ENCODE data around the gene CNN3.
A peak's percentile ranks its signal among the peaks of the same experiment; 100 is the strongest.

Gene CNN3

GRCh38 chr1:94908190-94908589, 18.7 kb downstream of the CNN3 start:
- DNase-seq (ENCODE audit: low read depth, low spot score): no peak
- Histone ChIP-seq H3K4me3 (no peak overlapping the region), H3K36me3 (ENCODE audit: insufficient read depth, low read length) (peaks cover 37% of the 10 kb centered on the region), H3K9ac (ENCODE audit: insufficient read length) (no peak overlapping the region), H3K27ac (peak overlapping the region; percentile 81; the same call in 1 of the 2 replicates), H3K9me3 (ENCODE audit: low read depth, low read length) (no peaks in the 10 kb centered on the region)
- TF ChIP-seq EZH2 (IDR thresholded peaks at IDR 0.05): no peak
- TF ChIP-seq POLR2AphosphoS5 (IDR thresholded peaks at IDR 0.05; ENCODE audit: borderline replicate concordance, low read depth, low read length): no peak
- no peak for TF ChIP-seq FOXP2 (optimal IDR thresholded peaks at IDR 0.05; ENCODE audit: control extremely low read depth, extremely low read length, insufficient read depth)

DNA sequence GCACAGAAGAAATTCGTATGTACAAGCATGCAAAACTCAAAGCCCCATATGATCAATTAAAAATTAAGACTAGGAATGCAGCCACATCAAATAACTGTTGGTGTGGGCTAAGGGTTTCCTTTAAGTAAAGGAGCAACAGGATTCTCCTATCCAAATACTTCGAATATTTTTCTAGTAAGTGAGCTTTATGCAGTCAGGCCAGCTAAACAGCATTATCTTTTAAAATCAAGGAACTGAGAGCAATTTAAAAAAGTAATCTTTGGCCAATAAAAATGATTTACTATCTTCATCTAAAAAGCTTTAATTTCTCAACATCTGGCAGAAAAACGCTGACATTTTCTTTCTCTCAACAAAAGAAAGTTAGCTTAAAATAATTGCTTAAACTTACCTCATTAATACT, 19.8 kb downstream of the CNN3 start:
- peak overlapping the region; percentile 81 for H3K27ac ChIP-seq
- H3K9ac ChIP-seq (ENCODE audit: insufficient read length): no peak overlapping the region
- peak; percentile 61 for DNase-seq (ENCODE audit: low read depth, low spot score)
- TF ChIP-seq FOXP2 (optimal IDR thresholded peaks at IDR 0.05; ENCODE audit: control extremely low read depth, extremely low read length, insufficient read depth) (no peak), POLR2AphosphoS5 (IDR thresholded peaks at IDR 0.05; ENCODE audit: borderline replicate concordance, low read depth, low read length) (no peak), EZH2 (IDR thresholded peaks at IDR 0.05) (no peak)
- peak overlapping the region; percentile 19; the same call in 1 of the 2 replicates for H3K4me3 ChIP-seq
- H3K9me3 ChIP-seq (ENCODE audit: low read depth, low read length): no peaks in the 10 kb centered on the region
- H3K36me3 ChIP-seq (ENCODE audit: insufficient read depth, low read length): peaks cover 47% of the 10 kb centered on the region

DNA sequence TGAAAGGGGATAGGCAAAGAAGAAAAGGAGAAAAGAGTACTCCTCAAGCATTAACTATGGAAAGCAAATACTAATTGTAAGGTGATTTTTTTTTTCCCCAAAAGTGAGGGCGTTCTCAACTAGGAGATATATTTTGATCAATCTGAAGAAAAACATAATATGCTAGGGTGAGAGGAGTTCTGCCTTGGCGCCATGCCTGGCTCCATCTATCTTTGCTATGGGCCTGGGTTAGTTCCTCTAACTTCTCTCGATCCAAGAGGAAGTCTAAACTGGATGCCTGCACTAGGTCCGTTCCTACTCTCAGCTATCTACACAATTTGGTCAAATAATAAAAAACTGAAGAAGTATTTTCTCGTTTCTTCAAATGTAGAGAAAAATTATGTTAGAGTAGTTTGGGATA, 20.5 kb downstream of the CNN3 start:
- no peak for TF ChIP-seq POLR2AphosphoS5 (IDR thresholded peaks at IDR 0.05; ENCODE audit: borderline replicate concordance, low read depth, low read length)
- no peak for TF ChIP-seq EZH2 (IDR thresholded peaks at IDR 0.05)
- no peak for TF ChIP-seq FOXP2 (optimal IDR thresholded peaks at IDR 0.05; ENCODE audit: control extremely low read depth, extremely low read length, insufficient read depth)
- DNase-seq (ENCODE audit: low read depth, low spot score): no peak
- peaks cover 54% of the 10 kb centered on the region for H3K36me3 ChIP-seq (ENCODE audit: insufficient read depth, low read length)
- H3K27ac ChIP-seq: peak overlapping the region; percentile 81; the same call in 1 of the 2 replicates
- no peaks in the 10 kb centered on the region for H3K9me3 ChIP-seq (ENCODE audit: low read depth, low read length)
- no peak overlapping the region for H3K9ac ChIP-seq (ENCODE audit: insufficient read length)
- H3K4me3 ChIP-seq: no peak overlapping the region

DNA sequence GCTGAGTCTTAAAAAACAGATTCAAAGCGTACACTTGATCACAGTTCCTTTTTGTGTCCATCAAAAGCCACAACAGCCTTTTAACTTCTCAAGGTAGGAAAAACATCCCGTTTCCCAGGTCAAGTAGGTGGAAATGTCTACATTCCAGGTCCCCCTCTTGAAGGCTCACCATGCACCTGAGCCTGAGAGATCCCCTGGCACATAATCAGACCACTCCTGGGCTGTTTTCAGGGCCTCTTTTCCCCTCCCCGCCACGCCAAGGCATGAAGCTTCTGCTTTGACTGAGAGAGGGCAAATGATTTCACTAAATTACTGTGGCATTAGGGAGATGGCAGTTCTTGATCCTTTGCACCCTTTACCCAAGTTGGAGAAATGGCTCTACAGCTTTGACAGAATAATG, 21.7 kb downstream of the CNN3 start:
- no peak overlapping the region for H3K4me3 ChIP-seq
- no peak overlapping the region for H3K27ac ChIP-seq
- no peak for DNase-seq (ENCODE audit: low read depth, low spot score)
- TF ChIP-seq POLR2AphosphoS5 (IDR thresholded peaks at IDR 0.05; ENCODE audit: borderline replicate concordance, low read depth, low read length) (no peak), FOXP2 (optimal IDR thresholded peaks at IDR 0.05; ENCODE audit: control extremely low read depth, extremely low read length, insufficient read depth) (no peak), EZH2 (IDR thresholded peaks at IDR 0.05) (no peak)
- no peaks in the 10 kb centered on the region for H3K9me3 ChIP-seq (ENCODE audit: low read depth, low read length)
- H3K9ac ChIP-seq (ENCODE audit: insufficient read length): no peak overlapping the region
- peaks cover 51% of the 10 kb centered on the region for H3K36me3 ChIP-seq (ENCODE audit: insufficient read depth, low read length)

DNA sequence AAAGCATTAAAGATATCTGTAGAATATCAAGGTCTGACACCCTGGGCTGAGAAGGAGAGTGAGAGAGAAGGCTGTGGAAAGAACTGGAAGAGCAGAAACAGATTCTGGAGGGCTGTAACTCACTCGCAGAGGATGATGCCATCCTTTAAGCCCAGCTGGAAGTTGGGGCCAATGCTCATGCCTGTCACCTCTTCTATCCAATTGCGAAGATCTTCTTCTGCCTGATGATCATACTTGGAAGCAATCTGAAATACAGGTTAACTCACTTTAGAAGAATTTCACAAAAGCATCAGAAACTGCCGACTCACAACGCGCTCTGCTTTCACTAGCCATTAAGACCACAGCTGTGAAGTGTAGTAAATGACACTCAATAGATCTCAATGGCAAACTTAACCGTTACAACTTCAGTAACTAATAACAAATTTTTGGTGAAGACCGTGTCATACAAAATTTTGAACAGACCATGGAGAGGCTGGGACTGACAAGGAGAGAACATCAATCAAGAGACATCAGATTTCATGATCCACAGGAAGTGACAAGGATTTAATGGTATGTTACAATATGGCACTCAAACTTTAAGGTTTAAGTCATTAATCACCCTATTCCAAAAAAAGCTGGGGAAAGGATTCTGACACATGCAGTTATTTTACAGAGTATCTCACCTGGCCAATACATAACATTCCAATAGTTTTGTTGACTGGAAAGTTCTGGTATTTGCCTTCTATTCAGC, 23.5 kb downstream of the CNN3 start:
- peaks cover 54% of the 10 kb centered on the region for H3K36me3 ChIP-seq (ENCODE audit: insufficient read depth, low read length)
- H3K27ac ChIP-seq: peak overlapping the region; percentile 81
- no peak overlapping the region for H3K4me3 ChIP-seq
- TF ChIP-seq POLR2AphosphoS5 (IDR thresholded peaks at IDR 0.05; ENCODE audit: borderline replicate concordance, low read depth, low read length): no peak
- no peak for TF ChIP-seq EZH2 (IDR thresholded peaks at IDR 0.05)
- TF ChIP-seq FOXP2 (optimal IDR thresholded peaks at IDR 0.05; ENCODE audit: control extremely low read depth, extremely low read length, insufficient read depth): no peak
- DNase-seq (ENCODE audit: low read depth, low spot score): no peak
- no peaks in the 10 kb centered on the region for H3K9me3 ChIP-seq (ENCODE audit: low read depth, low read length)
- no peak overlapping the region for H3K9ac ChIP-seq (ENCODE audit: insufficient read length)

DNA sequence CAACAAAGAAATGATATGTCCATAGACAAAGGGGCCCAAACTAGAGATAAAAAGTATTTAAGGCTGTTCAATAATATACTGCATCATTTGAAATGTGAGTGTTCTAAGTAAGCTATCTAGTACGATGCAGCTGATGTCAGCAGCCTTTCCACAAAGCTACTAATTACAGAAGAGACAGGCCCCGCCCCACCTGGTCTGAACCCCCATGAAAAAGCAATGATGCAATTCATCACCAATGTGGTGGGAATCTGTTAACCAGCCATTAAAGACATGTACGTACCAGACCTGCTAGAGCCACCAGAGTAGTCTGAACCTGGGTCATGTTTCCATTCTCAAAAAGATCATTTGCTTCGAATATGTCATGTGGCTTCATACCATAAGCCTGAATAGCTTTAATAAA, 25.1 kb downstream of the CNN3 start:
- TF ChIP-seq POLR2AphosphoS5 (IDR thresholded peaks at IDR 0.05; ENCODE audit: borderline replicate concordance, low read depth, low read length) (no peak), FOXP2 (optimal IDR thresholded peaks at IDR 0.05; ENCODE audit: control extremely low read depth, extremely low read length, insufficient read depth) (no peak), EZH2 (IDR thresholded peaks at IDR 0.05) (no peak)
- no peak for DNase-seq (ENCODE audit: low read depth, low spot score)
- H3K9ac ChIP-seq (ENCODE audit: insufficient read length): no peak overlapping the region
- H3K4me3 ChIP-seq: no peak overlapping the region
- H3K36me3 ChIP-seq (ENCODE audit: insufficient read depth, low read length): peaks cover 63% of the 10 kb centered on the region
- peak overlapping the region; percentile 81 for H3K27ac ChIP-seq
- no peaks in the 10 kb centered on the region for H3K9me3 ChIP-seq (ENCODE audit: low read depth, low read length)

DNA sequence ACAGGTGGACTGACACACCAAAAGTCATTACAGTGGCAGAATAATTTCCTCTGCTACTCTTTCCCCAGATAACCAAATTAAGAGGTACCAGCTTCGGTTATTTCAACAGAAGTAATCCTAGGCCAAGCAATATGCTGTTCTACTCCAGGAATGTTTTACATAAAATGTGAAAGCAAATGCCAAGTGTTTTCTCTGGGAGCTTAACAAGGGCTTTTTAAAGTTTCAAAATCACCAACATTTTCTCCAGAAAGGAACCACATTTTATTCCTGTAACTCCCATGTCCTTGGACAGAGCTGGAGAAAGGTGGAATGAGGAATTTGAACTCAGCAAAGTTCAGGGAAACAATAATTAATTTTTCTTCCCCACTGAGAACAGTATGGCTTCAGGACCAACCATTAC, 27.2 kb downstream of the CNN3 start:
- no peak overlapping the region for H3K4me3 ChIP-seq
- TF ChIP-seq EZH2 (IDR thresholded peaks at IDR 0.05) (no peak), FOXP2 (optimal IDR thresholded peaks at IDR 0.05; ENCODE audit: control extremely low read depth, extremely low read length, insufficient read depth) (no peak)
- peaks cover 81% of the 10 kb centered on the region for H3K36me3 ChIP-seq (ENCODE audit: insufficient read depth, low read length)
- H3K9ac ChIP-seq (ENCODE audit: insufficient read length): no peak overlapping the region
- H3K27ac ChIP-seq: no peak overlapping the region
- DNase-seq (ENCODE audit: low read depth, low spot score): no peak
- H3K9me3 ChIP-seq (ENCODE audit: low read depth, low read length): no peaks in the 10 kb centered on the region

GRCh38 chr1:94898491-94899385, 28.2 kb downstream of the CNN3 start:
- no peak overlapping the region for H3K9ac ChIP-seq (ENCODE audit: insufficient read length)
- peaks cover 88% of the 10 kb centered on the region for H3K36me3 ChIP-seq (ENCODE audit: insufficient read depth, low read length)
- no peaks in the 10 kb centered on the region for H3K9me3 ChIP-seq (ENCODE audit: low read depth, low read length)
- no peak overlapping the region for H3K27ac ChIP-seq
- TF ChIP-seq FOXP2 (optimal IDR thresholded peaks at IDR 0.05; ENCODE audit: control extremely low read depth, extremely low read length, insufficient read depth): no peak
- no peak for TF ChIP-seq EZH2 (IDR thresholded peaks at IDR 0.05)
- no peak for TF ChIP-seq POLR2AphosphoS5 (IDR thresholded peaks at IDR 0.05; ENCODE audit: borderline replicate concordance, low read depth, low read length)
- DNase-seq (ENCODE audit: low read depth, low spot score): no peak
- H3K4me3 ChIP-seq: no peak overlapping the region
